HG02852 (cell line): ENCODE data around the gene SLC25A41.

Experiments
- ATAC-seq: cut with Tn5 transposase; IDR thresholded peaks from one replicate; pipeline ENCODE4 v1.9.1; 2021; ENCODE audit warnings: mild to moderate bottlenecking, moderate library complexity; ENCODE audit not compliant: unreplicated experiment

SLC25A41 gene

GRCh38 chr19:6376512-6377190 is 56.9 kb downstream of the SLC25A41 start:
- no peak for ATAC-seq
